GM18520 (cell line): ENCODE data around the gene DDX10.
"Not testable (repeated sequence)": the region's sequence is repeated elsewhere in the genome, so short reads cannot be mapped to it uniquely, and the experiment has no call there.

Source experiments
- ATAC-seq: cut with Tn5 transposase; IDR thresholded peaks from one replicate; pipeline ENCODE4 v1.9.1; 2021; ENCODE audit not compliant: unreplicated experiment

Gene DDX10

DNA sequence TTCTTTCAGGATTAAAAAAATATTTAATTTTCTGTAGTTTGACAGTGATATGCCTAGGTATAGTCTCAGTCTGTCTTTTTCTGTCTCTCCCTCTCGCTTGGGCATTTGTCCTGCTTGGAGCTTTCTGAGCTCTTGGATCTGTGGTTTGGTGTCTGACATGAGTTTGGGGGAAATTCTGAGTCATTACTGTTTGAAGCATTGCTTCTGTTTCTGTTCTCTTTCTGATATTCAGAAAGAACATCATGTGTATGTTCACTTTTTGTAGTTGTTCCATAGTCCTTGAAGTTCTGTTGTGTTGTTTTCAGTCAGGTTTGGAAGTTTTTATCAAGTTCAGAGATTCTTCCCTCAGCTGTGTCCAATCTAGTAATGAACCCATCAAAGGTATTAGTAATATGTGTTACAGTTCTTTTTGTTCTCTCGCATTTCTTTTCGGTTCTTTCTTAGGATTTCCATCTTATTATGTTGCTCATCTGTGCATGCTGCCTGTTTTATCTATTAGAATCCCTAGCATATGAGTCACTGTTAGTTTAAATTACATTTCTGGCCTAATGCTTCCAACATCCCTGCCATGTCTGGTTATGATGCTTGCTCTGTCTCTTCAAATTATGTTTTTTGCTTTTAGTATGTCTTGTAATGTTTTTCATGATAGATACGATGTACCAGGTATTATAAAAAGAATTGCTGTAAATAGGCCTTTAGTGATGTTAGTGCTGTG, 48.4 kb downstream of the DDX10 start:
- peak; percentile 54 for ATAC-seq

DNA sequence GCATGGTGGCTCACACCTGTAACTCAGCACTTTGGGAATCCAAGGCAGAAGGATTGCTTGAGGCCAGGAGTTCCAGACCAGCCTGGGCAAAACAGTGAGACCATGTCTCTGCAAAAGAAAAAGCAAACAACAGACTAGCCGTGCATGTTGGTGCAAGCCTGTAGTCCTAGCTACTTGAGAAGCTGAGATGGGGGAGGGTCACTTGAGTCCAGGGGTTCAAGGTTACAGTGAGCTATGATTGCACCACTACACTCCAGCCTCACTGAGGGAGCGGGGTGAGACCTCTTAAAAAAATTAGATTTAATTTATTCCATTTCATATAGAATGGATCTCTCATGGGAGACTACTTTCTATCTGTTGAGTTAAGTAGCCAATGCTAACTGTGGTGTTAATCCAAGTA, 50.4 kb downstream of the DDX10 start:
- ATAC-seq, result no peak

DNA sequence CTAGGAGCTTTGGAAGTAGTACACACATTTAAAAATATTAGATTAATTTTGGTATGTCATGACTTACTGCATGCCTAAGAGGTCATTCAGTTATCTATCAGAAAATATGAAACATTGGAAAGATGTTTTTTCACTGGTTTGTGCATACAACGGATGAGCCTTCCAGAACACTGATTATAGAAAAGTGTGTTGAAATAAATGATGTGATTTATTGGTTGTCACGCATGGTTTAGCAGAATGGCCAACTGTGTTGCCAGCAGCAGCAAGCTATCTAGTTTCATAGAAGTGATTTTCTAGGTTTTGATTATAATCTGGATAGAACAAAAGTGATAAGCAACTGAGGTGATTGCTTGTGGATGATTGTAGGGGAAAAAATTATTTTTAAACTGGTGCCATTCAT, 53.6 kb downstream of the DDX10 start:
- no peak for ATAC-seq

DNA sequence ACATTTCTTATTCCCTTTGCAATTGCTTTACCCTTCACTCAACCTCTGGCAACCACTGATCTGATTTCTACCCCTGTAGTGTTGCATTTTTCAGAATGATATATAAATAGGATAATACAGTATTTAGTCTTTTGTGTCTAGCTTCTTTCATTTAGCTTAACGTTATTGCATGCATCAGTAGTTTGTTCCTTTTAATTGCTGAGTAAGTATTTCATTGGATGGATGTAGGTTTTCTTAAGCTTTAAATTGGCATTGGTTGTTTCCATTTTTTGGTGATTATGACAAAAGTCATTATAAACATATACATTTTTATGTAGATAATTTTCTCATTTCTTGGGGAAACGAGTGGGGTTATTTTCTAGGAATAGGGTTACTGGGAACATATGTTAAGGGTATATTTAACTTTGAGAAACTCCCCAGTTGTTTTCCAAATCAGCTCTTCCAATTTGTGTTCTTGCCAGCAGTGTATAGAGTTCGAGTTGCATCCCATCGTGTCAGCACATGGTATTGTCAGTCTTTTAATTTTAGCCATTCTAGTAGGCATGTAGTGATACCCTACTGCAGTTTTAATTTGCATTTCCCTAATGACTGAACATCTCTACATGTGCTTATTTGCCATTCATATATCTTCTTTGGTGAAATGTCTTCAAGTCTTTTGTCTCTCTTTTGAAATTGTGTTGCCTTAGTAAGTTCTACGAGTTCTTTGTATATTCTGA, 60.3 kb downstream of the DDX10 start:
- ATAC-seq, result no peak

DNA sequence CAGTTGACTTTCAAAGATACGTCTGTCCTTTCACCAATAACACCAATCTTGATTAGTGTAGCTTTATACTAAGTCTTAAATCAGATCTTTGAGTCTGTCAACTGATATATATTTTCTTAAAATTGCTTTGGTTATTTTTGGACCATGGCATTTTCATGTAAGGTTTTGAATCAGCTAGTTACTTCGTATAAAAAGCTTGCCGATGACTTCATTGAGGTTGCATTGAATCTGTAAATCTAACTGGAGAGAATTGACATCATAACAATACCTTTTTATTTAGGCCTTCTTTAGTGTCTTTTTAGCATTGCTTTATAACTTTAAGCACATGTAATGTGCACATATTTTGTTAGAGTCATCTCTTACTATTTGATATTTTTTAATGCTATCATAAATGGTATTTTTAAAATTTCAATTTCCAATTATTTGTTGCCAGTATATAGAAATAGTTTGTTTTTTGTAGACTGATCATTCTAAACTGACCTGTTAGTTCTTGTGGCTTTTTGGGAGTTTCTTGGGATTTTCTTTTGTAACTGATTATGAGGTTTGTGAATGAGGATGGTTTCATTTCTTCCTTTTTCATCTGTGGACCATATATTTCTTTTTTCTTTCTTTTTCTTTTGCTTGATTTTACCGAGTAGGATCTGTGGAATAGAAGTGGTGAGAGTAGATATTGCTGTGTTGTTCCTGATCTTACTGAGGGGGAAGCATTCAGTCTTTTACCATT, 61.4 kb downstream of the DDX10 start:
- ATAC-seq, result no peak

DNA sequence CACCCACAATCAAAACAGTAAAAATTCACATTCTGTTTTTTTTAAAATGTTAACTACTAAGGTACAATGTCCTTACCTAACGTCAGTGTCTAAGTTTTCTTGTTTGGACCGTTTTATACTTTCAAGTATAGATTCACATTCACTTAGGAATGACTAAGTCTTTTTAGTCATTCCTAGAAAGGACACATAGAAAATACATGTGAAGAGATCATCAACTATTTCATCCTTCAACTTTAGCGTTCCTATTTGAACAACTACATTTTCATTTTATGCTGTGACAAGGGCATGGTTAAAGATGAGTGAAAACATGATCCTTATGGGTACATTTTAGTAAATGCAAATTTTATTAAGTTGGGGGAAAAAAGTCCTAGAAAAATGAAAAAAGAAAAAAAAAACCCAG, 62.8 kb downstream of the DDX10 start:
- peak; percentile 47 for ATAC-seq

DNA sequence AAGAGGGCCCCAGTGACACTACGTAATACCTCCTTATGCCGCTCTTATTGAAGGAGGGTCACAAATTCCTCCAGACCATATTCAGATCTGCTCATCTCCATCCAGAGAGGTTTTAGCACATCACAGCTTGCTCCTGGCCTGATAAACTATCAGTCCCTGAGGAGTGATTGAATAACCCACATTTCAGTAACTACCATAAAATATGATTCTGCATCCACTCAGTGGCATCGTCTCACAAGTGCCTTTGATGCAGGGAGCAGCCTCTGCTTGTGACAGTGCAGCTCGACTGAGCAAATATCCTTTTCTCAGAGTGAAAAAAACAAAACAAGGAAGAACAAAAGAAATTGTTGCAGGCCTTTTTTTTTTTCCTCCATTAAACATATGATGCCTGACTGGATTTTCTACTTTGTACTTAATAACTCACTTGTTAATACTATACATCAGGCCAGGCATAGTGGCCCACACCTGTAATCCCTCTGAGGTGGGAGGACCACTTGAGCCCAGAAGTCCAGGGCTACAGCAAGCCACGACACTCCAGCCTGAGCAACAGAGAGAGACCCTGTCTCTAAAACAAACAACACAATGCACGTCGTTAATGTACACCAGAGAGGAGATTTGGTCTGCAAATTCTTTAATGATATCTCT, 64.5 kb downstream of the DDX10 start:
- ATAC-seq, result no peak

DNA sequence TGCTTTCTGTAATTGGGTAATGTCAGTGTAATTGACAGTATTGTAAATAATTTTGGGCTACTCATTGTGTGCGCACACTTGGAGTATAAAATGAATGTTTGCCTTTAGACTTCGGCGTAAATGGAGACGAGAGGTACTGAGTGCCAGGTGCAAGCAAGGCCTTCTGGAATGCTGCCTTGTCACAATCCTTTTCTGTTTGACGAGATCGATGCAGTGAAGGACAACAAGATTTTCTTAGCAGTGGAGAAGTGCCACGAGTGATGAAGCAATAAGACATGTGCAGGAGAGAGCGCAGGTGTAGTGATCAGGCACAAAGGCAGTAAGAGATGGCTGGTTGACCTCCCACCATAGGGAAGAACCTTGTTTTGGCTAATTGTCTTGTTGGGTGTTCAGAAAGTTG, 67.5 kb downstream of the DDX10 start:
- ATAC-seq, result no peak

DNA sequence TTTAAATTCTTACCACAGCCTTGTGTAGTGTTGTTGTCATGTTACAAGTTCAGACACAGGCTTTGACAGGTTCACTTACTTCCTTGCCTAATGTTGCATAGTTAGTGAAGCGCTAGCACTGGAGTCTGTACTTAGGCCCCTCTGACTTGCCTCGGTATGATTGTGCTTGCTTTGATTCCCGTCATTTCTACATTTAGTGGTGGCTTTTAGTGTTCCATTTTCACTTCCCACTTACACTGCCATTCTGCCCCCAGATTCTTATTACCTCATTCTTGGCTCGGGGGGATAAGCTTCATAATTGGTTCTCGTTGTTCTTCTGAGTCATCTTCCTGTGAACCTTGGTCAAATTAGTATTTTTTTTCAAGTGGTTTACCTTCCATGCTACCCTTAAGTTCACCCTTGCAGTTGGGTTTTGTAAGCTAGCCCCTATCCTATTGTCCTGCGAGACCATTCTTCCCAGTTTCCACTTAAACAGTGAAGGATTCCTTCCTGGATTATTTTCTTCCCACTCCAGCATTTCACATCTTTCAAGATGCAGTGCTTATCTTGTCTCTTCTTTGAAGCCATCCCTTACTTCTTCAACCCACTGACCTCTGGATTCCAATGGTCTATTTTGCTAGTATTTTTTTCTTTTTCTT, 68.7 kb downstream of the DDX10 start:
- peak; percentile 85 for ATAC-seq

DNA sequence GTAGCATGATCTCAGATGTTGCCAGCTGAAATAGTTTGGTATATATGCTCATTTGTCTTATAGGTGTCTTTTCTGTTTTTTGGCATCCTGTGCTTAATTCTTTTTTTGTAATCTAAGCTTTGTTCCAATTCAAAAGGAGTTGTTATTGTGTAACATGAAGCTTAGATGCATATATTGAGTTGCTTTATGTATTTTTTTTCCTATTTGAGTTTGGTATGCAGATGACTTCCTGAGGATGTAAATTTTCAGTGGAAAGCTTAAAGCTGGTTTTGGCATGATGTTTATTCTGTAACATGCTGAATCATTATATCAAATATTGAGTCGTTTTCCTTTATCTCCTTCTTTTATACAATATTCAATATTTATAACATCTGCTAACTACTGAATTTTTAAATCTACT, 69.4 kb downstream of the DDX10 start:
- ATAC-seq, result no peak

DNA sequence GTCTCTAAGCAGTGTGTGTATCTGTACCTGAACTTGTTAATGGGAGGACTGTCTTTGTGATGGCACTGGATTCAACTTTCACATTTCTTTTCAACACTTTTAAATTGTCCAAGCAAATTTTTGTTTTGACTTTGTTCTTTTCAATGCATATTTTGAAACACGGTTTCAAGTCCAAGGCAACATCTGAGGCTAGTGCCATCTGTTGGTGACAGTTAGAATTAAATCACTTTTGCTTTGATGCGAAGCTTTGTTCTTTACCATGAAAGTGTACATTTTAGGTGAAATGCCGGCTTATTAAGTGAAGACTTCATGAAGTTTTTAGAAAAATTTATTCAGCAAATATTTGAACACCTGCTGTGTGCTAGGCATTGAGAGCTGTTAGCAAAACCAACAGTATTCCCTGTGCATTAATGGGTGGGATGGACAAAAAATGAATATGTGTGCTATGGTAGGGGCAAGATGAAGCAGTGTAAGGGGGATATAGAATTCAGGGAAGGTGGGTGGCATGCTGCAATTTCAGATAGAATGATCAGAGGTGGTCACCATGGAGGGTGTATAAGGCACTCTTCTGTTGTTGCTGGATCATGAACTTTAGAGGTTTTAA, 70.2 kb downstream of the DDX10 start:
- no peak for ATAC-seq

DNA sequence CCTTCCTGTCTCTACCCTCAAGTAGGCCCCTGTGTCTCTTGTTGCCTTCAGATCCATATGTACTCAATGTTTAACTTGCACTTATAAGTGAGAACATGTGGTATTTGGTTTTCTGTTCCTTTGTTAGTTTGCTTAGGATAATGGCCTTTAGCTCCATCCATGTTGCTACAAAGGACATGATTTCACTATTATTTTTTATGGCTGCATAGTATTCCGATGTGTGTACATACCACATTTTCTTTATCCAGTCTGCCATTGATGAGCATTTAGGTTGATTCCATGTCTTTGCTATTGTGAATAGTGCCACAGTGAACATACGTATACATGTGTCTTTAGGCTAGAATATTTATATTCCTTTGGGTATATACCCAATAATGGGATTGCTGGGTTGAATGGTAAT, 75.3 kb downstream of the DDX10 start:
- not testable (repeated sequence) for ATAC-seq

DNA sequence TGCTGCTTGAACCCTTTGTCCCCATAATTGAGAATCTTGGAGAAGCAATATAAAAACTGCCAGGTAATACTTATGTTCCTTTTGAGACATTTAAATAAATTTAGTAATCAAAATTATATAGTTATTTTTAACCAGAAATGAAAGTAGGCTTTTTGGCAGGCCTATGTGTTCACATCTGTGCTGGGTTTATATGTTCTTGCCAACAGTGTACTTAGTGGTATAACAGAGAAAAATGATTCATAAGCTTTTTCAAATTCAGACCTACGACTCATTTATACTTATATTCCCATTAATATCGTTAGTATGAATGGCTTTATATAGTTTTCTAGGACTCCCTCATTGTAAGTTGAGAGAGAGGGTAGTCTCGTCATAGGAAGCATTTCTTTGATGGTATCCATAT, 79.0 kb downstream of the DDX10 start:
- ATAC-seq, result no peak

DNA sequence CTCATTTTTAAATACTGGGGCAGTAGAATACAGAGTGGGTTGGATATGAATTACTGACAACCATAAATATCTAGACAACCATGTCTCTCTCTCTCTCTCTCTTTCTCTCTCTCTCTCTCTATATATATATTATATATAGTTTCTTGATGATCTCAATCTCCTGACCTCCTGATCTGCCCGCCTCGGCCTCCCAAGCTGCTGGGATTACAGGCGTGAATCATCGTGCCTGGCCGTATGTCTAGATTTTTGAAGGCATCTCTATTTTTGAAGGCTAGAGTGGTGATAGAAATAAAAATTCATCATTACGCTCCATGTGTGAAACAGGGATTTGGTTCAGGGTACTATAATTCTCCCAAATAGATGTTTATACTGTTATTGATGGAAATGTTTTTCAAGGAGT, 84.1 kb downstream of the DDX10 start:
- ATAC-seq, result no peak

DNA sequence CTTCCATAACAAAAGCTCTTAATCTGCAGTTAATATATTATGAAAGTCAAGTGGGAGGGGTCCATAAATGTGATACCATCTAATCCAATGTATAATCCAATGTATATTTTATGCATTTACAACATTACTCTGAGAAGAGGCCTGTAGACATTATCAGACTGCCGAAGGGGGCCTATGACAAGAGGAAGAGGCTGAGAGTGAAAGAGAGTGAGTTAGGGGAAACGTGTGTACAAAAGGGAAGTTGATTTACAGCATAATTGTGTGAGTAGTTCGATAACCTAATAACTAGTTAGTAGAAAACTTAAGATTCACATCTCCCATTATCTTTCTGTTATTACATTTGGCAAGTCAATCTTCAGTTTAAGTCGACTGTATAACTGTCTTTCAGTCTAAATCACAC, 86.6 kb downstream of the DDX10 start:
- no peak for ATAC-seq

DNA sequence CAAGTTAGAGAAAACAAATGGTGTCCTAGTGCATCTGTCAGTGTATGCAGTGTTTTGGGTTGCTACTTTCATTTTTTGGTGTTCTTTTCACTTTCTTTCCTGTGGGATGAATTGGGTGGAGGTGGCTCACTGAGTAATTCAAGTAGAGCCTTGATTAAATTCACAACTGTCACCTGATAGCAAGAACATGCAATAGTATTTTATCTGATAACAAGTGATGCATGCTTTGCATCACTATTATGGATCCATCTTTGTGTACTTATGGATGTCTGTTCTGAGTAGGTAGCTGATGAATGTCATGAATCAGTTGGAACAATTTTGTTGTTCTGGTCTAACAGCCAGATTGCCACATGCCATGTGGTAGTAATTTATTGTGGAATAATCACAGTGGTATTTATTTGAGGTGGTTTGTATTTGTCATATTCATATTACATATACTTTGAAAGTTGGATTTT, 87.5 kb downstream of the DDX10 start:
- ATAC-seq, result no peak

DNA sequence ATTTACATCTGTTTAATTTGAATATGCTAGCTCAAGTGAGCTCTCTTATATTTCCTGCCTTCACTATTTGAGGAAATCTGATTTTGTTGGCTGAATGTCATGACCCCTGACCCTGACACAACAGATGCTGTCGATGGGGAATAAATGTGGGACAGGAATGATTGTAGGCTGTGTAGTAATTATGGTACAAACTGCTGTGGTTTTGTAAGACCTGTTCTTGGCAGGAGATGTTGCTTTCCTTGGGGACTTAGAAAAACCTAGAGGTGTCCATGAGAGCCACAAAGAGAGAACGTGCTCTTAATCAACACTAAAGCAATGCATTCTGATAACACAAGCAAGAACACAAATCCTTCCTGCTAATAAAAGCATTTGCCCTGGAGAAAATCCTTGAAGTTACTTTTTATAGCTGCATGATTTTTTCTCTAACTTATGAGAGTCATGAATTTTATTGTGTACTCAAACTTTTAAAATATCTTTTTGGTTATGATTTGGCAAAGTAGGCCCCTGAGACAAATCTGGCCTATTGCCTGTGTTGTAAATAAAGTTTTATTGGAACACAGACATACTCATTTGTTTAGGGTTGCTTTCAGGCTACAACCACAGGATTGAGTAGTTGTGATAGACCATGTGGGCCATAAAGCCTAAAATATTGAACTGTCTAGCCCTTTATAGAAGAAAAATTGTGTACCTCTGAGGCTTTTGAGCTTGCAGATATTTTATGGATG, 90.2 kb downstream of the DDX10 start:
- ATAC-seq, result no peak

DNA sequence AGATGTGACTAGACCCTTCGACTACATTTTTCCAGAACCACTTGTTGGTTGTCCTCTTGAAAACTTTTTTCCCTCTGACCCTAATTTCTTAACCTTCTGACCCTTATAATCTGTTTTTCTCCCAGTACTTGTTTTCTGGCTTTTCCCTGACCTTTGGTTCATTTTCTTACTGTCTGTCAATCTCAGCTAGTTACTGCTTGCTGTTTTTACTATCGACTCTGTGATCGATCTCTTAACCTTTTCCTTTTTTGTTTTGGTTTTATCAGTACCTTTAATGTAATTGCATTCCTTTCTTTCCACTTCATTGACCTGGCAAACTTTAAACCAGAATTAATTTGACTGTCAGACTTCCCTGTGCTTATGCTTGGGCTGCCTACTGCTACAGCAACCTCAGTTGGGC, 92.8 kb downstream of the DDX10 start:
- no peak for ATAC-seq

DNA sequence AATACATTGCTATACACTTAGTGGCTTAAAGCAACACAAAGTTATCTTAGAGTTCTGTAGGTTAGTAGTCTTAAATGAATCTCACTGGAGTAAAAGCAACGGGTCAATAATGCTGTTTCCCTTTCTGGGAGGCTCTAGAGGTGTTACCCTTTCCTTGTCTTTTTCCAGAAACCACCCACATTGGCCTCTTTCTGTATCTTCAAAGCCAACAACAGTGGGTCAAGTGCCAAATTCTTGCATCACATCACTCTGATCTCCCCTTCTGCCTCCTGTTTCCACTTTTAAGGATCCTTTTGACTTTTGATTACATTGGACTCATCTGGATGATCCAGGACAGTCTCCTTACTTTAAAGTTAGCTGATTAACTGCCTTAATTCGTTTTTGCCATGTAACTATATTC, 93.6 kb downstream of the DDX10 start:
- no peak for ATAC-seq

DNA sequence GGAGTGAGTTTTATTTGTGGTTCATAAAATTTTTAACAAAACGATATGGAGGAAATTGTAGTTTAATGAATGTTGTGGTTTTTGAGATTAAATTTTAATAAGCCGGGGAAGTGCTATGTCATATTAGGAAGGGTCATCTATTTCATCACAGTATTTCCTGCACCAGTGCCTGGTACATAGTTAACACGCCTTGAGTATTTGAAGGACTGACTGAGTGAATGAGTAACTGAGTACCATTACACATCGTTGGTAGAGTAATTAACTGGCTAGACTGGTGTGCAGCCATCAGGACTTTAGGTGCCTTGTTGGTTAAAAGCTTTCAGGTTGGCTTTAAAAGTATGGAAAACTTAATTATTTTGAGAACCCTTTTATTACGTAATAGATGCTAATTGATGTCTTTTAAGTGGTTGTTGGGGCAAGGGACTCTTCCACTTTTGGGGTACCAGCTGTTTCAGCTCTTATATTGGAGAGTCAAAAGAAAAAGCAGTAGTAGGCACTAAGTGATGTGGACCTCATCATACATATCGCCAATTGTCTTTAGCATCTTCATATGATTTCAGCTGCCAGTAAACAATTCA, 101.8 kb downstream of the DDX10 start:
- ATAC-seq, result no peak
